Measurements from ENCODE around the gene PGS1. TPM values are rescaled to one million over a fixed set of nuclear protein-coding genes. Genes with fewer than 3 reads are reported as not detected.
"Not testable (repeated sequence)": the region's sequence is repeated elsewhere in the genome, so short reads cannot be mapped to it uniquely, and the experiment has no call there.

PGS1 gene
- total RNA-seq, 1 donor from 2014 or later: 40.6 TPM

DNA sequence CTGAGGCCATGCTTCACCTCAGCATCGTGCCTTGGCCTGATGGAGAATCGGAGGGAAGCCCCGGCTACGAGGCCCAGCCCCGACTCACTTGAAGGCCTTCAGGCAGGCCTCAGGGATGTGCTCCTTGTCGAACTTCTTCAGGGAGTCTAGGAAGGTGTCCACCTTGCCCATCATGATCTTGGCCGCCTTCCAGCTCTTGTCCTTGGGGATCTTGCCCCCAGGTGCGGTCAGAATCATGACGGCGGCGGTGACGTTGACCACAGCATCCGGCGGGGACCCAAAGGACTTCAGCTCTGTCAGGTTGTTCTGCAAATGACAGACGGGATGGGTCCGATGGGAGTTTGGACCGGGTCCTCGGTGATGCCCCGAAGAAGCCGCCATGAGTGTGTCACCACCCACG lies 81.2 kb downstream of the PGS1 start:
- TF ChIP-seq, protein P1, sequence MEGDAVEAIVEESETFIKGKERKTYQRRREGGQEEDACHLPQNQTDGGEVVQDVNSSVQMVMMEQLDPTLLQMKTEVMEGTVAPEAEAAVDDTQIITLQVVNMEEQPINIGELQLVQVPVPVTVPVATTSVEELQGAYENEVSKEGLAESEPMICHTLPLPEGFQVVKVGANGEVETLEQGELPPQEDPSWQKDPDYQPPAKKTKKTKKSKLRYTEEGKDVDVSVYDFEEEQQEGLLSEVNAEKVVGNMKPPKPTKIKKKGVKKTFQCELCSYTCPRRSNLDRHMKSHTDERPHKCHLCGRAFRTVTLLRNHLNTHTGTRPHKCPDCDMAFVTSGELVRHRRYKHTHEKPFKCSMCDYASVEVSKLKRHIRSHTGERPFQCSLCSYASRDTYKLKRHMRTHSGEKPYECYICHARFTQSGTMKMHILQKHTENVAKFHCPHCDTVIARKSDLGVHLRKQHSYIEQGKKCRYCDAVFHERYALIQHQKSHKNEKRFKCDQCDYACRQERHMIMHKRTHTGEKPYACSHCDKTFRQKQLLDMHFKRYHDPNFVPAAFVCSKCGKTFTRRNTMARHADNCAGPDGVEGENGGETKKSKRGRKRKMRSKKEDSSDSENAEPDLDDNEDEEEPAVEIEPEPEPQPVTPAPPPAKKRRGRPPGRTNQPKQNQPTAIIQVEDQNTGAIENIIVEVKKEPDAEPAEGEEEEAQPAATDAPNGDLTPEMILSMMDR (conservative IDR thresholded peaks at IDR 0.05; ENCODE audit: low read depth, low read length): no peak
- no peak for DNase-seq (ENCODE audit: low read depth)
- no peak overlapping the region for H3K4me3 ChIP-seq (ENCODE audit: low read depth, low read length)

DNA sequence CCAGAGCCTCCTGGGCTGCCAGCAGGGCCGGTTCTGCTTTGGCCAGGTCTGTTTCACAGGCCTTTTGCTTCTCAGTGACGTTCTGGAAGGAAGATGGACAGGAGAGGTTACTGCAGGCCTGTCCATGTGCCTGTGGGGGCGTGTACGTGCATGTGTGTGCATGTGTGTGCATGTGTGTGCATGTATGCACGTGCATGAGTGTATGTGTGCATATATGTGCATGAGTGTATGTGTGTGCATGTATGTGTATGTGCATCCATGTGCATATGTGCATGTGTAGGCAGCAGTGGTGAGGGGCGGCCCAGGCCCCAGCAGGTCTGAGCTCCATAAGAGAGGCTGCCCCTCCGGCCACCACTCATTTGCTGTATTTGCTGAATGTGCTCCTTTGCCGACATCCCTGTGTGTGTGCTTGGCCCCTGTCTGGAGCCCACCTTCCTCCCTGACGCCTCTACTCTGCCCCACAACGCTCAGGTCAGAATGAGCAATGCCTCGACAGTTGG lies 81.8 kb downstream of the PGS1 start:
- H3K4me3 ChIP-seq (ENCODE audit: low read depth, low read length): no peak overlapping the region
- TF ChIP-seq, protein P1 (conservative IDR thresholded peaks at IDR 0.05; ENCODE audit: low read depth, low read length): no peak
- no peak for DNase-seq (ENCODE audit: low read depth)

DNA sequence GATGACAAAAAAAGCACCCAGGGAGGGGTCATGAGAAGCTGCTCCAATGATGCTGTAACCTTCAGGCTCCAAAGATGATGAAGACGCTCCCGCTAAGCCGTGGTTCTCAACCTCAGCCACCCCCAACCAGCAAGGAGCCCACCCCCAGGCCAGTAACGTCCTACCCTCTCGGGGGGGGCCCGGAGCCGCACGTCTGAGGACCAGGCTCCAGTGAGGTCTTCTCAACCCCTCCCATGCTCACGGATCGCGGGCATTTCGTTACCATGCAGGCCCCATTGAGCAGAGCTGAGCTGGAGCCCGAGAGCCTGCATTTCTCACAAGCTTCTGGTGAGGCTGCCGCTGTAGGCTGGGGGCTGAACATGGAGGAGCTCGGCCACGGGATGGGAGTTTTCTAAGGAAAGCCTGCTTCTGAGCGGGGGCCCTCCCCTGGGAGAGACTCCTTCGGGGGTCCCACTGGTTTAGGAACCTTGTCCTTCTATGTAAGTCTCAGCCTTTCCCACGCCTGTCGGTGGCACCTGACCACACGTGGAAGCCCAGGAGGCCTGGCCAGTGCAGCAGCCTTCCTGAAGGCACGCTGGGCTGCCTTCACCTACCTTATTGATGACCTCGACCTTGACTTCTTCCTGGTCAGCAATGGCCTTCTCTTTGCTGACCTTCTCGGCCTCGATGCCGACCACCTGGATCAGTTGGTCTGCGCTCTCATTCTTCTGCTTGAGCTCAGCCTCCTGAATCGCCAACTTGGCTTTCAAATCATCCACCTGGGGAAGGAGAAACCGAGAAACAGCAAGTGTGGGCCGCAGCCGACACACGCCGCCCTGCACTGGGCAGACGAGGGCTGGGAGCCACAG lies 82.7 kb downstream of the PGS1 start:
- no peak overlapping the region for H3K4me3 ChIP-seq (ENCODE audit: low read depth, low read length)
- TF ChIP-seq, protein P1 (conservative IDR thresholded peaks at IDR 0.05; ENCODE audit: low read depth, low read length): no peak
- DNase-seq (ENCODE audit: low read depth): no peak

DNA sequence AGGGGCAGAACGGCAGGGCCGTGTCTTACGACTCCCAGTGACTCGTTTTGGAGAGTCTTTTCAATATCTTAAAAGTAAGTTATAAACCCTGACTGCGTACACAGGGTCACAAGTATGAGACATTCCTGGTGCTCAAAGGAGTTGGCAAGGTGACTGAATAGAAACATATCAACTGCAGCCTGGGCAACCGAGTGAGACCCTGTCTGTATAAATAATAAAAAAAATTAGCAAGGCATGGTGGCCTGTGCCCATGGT lies 83.3 kb downstream of the PGS1 start:
- no peak overlapping the region for H3K4me3 ChIP-seq (ENCODE audit: low read depth, low read length)
- no peak for DNase-seq (ENCODE audit: low read depth)
- TF ChIP-seq, protein P1 (conservative IDR thresholded peaks at IDR 0.05; ENCODE audit: low read depth, low read length): no peak

DNA sequence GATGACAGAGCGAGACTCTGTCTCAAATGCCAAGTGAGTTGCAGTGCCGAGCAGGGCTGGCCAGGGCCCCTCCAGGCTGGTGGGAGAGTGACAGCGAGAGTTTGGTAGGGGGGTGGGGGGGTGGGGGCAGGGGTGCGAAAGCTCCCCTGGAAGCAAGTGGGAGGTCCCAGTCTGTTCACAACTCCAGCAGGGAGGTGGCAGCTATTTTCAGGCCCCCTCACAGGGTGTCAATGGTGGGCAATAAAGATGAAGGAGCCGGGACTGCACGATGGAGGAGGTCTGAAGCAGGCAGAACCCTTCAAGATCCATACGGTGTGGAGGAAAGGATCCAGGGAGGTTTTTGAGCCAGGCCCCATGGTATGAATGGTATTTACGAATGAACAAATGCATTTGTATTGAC lies 83.7 kb downstream of the PGS1 start:
- TF ChIP-seq, protein P1 (conservative IDR thresholded peaks at IDR 0.05; ENCODE audit: low read depth, low read length): no peak
- no peak for DNase-seq (ENCODE audit: low read depth)
- H3K4me3 ChIP-seq (ENCODE audit: low read depth, low read length): no peak overlapping the region

DNA sequence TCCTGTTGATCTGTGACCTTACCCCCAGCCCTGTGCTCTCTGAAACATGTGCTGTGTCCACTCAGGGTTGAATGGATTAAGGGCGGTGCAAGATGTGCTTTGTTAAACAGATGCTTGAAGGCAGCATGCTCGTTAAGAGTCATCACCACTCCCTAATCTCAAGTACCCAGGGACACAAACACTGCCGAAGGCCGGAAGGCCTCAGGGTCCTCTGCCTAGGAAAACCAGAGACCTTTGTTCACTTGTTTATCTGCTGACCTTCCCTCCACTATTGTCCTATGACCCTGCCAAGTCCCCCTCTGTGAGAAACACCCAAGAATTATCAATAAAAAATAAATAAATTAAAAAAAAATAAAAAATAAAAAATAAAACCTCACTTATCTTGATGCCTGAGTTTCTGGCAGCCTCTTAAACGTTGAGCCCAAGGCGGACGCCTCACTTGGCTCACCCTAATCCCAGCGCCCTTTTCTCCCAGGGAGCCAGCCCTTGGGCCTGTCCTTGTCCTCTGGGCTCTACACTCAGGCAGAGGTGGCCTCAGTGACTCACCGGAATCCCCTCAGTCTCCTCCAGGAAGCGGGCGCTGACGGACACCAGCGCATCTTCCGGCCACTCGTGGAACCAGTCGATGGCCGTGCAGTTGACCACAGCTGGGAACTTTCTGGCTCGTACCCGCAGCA lies 87.8 kb downstream of the PGS1 start:
- not testable (repeated sequence) for DNase-seq (ENCODE audit: low read depth); H3K4me3 ChIP-seq (ENCODE audit: low read depth, low read length)

DNA sequence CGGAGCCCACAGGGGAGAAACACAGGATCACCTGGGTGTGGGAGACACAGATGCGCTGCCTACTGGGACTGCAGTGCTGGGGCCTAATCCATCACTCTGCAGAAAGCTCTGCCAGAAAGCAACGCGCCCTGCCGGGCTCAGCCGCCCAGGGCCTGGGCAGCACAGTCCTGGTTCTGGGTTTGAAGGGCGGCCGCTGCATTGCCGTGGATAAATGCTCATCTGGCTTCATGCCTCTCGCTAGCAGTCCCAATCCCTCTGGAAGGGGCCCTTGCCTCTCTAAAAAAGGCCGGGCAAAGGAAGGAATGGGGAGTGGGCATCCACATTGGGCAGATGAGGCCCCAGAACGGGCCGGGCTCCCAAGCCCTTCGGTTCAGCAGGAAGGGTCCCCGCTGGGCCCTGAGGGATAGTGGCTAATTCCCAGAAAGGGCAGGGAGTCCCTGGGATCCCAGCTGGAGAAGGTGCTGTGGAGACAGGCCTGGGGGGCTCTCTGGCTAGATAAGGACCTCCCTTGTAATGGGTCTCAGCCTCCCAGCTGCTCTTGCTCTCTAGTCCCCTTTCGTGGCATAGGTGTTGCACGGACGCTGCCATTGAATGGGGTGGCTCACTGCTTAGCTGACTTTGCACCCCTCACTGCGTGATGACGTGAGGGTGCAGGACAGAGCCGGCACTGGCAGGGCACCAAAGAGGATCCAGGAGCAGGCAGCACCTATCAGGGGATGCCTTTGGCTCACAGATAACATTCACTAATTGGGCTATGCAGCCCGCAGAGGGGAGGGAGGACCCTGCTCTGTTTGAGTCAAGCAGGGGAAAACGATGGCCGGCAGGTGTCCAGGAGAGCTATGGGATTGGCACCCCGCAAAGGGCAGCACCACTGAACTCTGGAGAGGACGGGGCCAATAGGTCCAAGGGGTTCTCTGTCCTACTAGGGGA lies 88.6 kb downstream of the PGS1 start:
- TF ChIP-seq, protein P1 (conservative IDR thresholded peaks at IDR 0.05; ENCODE audit: low read depth, low read length): no peak
- no peak overlapping the region for H3K4me3 ChIP-seq (ENCODE audit: low read depth, low read length)
- DNase-seq (ENCODE audit: low read depth): no peak

Measured in epithelial cell of proximal tubule (primary cell).